ENCODE data around the gene CTNND2.

Gene CTNND2

GRCh38 chr5:11171236-11171635 lies 733.0 kb downstream of the CTNND2 start:
- Histone ChIP-seq H3K4me3 (ENCODE audit: low read depth, low read length) (no peak overlapping the region), H3K36me3 (ENCODE audit: control insufficient read depth in 2 of 2, insufficient read depth in 1 of 2, low read length in 2 of 2) (no peaks in the 10 kb centered on the region), H3K9me3 (ENCODE audit: control insufficient read depth, insufficient read depth, low read depth, low read length) (no peaks in the 10 kb centered on the region), H3K4me1 (ENCODE audit: control insufficient read depth, insufficient read depth, low read length) (no peaks in the 10 kb centered on the region), H3K27ac (ENCODE audit: extremely low read depth, low read depth, low read length) (no peak overlapping the region)
- ChIA-PET CTCF (no interaction called here), POLR2A (no interaction called here)
- TF ChIP-seq PRDM10 (tag by site-specific recombination; IDR thresholded peaks at IDR 0.05), result no peak
- TF ChIP-seq ZNF132 (tag by site-specific recombination; IDR thresholded peaks at IDR 0.05; ENCODE audit: borderline replicate concordance), result no peak
- no peak for TF ChIP-seq ZNF416 (tag by site-specific recombination; IDR thresholded peaks at IDR 0.05)
- TF ChIP-seq ZNF777 (tag by site-specific recombination; IDR thresholded peaks at IDR 0.05; ENCODE audit: borderline replicate concordance), result no peak
- no peak for TF ChIP-seq ZNF140 (tag by site-specific recombination; IDR thresholded peaks at IDR 0.05)
- TF ChIP-seq ZNF18 (tag by site-specific recombination; IDR thresholded peaks at IDR 0.05), result no peak
- no peak for TF ChIP-seq ZNF121 (tag by site-specific recombination; IDR thresholded peaks at IDR 0.05)
- no peak for TF ChIP-seq ZNF792 (tag by site-specific recombination; IDR thresholded peaks at IDR 0.05)
- TF ChIP-seq ZSCAN4 (tag by site-specific recombination; IDR thresholded peaks at IDR 0.05), result no peak
- TF ChIP-seq ZNF114 (tag by site-specific recombination; IDR thresholded peaks at IDR 0.05), result no peak
- no peak for TF ChIP-seq ZBTB21 (tag by site-specific recombination; IDR thresholded peaks at IDR 0.05)
- no peak for TF ChIP-seq PBX3 (CRISPR knock-in tag; IDR thresholded peaks at IDR 0.05)
- TF ChIP-seq HOXC10 (CRISPR knock-in tag; IDR thresholded peaks at IDR 0.05), result no peak
- TF ChIP-seq ZBTB49 (tag by site-specific recombination; IDR thresholded peaks at IDR 0.05; ENCODE audit: low read depth), result no peak
- no peak for TF ChIP-seq GLI4 (tag by site-specific recombination; IDR thresholded peaks at IDR 0.05)
- no peak for TF ChIP-seq ATF2 (tag by site-specific recombination; IDR thresholded peaks at IDR 0.05; ENCODE audit: low read depth)
- TF ChIP-seq ZNF302 (tag by site-specific recombination; IDR thresholded peaks at IDR 0.05; ENCODE audit: low read depth), result no peak
- no peak for TF ChIP-seq ZNF596 (tag by site-specific recombination; IDR thresholded peaks at IDR 0.05)
